Large intestine (tissue), 3 donors: ENCODE results near the gene SCGN. TPM values are rescaled to one million over a fixed set of nuclear protein-coding genes. Genes with fewer than 3 reads are reported as not detected.

Source experiments
- DNase-seq, 2 donors: peaks; one replicate each; pipeline versions ENCODE4 v3.0.0 to v3.0.0-alpha.2; 2013
- H3K27ac ChIP-seq: one replicate; pipeline ENCODE4 v1.5.1; 2013; ENCODE audit warnings: low read length
- H3K27me3 ChIP-seq: 2 replicates; pipeline ENCODE4 v1.6.1; 2013; ENCODE audit warnings: low read length; ENCODE audit not compliant: control insufficient read depth, insufficient read depth
- H3K36me3 ChIP-seq: 2 replicates; pipeline ENCODE4 v1.6.1; 2013; ENCODE audit warnings: low read length; ENCODE audit not compliant: control insufficient read depth, insufficient read depth
- H3K4me1 ChIP-seq: one replicate; pipeline ENCODE4 v1.6.1; 2013; ENCODE audit warnings: low read length; ENCODE audit not compliant: control insufficient read depth, insufficient read depth
- H3K4me3 ChIP-seq: one replicate; pipeline ENCODE4 v1.5.1; 2013; ENCODE audit warnings: low read length
- H3K9me3 ChIP-seq: one replicate; pipeline ENCODE4 v1.6.1; 2013; ENCODE audit warnings: mild to moderate bottlenecking, low read depth, low read length, moderate library complexity; ENCODE audit not compliant: control insufficient read depth
- WGBS: methylation state at CpG from one replicate; pipeline ENCODE4 v1.1.5; 2013; ENCODE audit warnings: low lambda C conversion rate; ENCODE audit not compliant: insufficient coverage; 5-methylcytosine and 5-hydroxymethylcytosine counted together
- polyA plus RNA-seq: library from polyadenylated mRNA; unstranded; fragments of 120-200 nt; gene quantifications from one replicate; pipeline ENCODE4 v1.2.1, GENCODE V29; 2013

The SCGN gene
- polyA plus RNA-seq, 1 donor, result 36.9 TPM

- Histone ChIP-seq H3K4me3 (no peak overlapping the region), H3K27ac (no peak overlapping the region), H3K4me1 (peaks cover 8% of the 10 kb centered on the region), H3K27me3 (peaks cover 19% of the 10 kb centered on the region), H3K36me3 (no peaks in the 10 kb centered on the region), H3K9me3 (no peaks in the 10 kb centered on the region)
- WGBS, result no CpG with 5 or more reads among the region's 1 CpG
- DNase-seq, result no peak
Observed at GRCh38 chr6:25655723-25656122, 3.7 kb downstream of the SCGN start.

- H3K4me1 ChIP-seq, result peaks cover 9% of the 10 kb centered on the region
- WGBS, result 67% methylated on average over 1 of the region's 4 CpGs
- no peaks in the 10 kb centered on the region for H3K36me3 ChIP-seq
- peaks cover 1% of the 10 kb centered on the region for H3K27me3 ChIP-seq
- H3K4me3 ChIP-seq, result no peak overlapping the region
- H3K9me3 ChIP-seq, result no peaks in the 10 kb centered on the region
- DNase-seq, result no peak
- H3K27ac ChIP-seq, result no peak overlapping the region
Observed at GRCh38 chr6:25659633-25660368, 7.8 kb downstream of the SCGN start.

- Histone ChIP-seq H3K4me3 (no peak overlapping the region), H3K36me3 (no peaks in the 10 kb centered on the region), H3K9me3 (no peaks in the 10 kb centered on the region), H3K27ac (no peak overlapping the region), H3K27me3 (no peaks in the 10 kb centered on the region), H3K4me1 (peaks cover 9% of the 10 kb centered on the region)
- DNase-seq, result peak in 1 of 2 donors; percentile 23
Observed at GRCh38 chr6:25660512-25660911, 8.5 kb downstream of the SCGN start.

GRCh38 chr6:25661129-25661779 lies 9.2 kb downstream of the SCGN start:
- Histone ChIP-seq H3K27me3 (no peaks in the 10 kb centered on the region), H3K36me3 (no peaks in the 10 kb centered on the region), H3K9me3 (no peaks in the 10 kb centered on the region), H3K4me1 (peaks cover 9% of the 10 kb centered on the region), H3K4me3 (no peak overlapping the region), H3K27ac (no peak overlapping the region)
- peak in 1 of 2 donors; percentile 19 for DNase-seq
- WGBS, result 40% methylated on average over 1 of the region's 5 CpGs

GRCh38 chr6:25665455-25665854 lies 13.4 kb downstream of the SCGN start:
- Histone ChIP-seq H3K27me3 (no peaks in the 10 kb centered on the region), H3K27ac (no peak overlapping the region), H3K4me1 (peaks cover 4% of the 10 kb centered on the region), H3K9me3 (no peaks in the 10 kb centered on the region), H3K36me3 (no peaks in the 10 kb centered on the region), H3K4me3 (no peak overlapping the region)
- DNase-seq, result no peak
- WGBS, result 100% methylated on average over 1 of the region's 4 CpGs

GRCh38 chr6:25669413-25669812 lies 17.4 kb downstream of the SCGN start:
- DNase-seq, result no peak
- no CpG with 5 or more reads among the region's 5 CpGs for WGBS
- no peaks in the 10 kb centered on the region for H3K4me1 ChIP-seq
- H3K36me3 ChIP-seq, result no peaks in the 10 kb centered on the region
- H3K27me3 ChIP-seq, result no peaks in the 10 kb centered on the region
- H3K27ac ChIP-seq, result peak overlapping the region; percentile 18
- H3K9me3 ChIP-seq, result no peaks in the 10 kb centered on the region
- H3K4me3 ChIP-seq, result no peak overlapping the region

- no peaks in the 10 kb centered on the region for H3K36me3 ChIP-seq
- no peaks in the 10 kb centered on the region for H3K9me3 ChIP-seq
- H3K27ac ChIP-seq, result no peak overlapping the region
- H3K4me3 ChIP-seq, result no peak overlapping the region
- peak; percentile 16 to 29 for DNase-seq
- no peaks in the 10 kb centered on the region for H3K27me3 ChIP-seq
- no peaks in the 10 kb centered on the region for H3K4me1 ChIP-seq
- WGBS, result 50% methylated on average over 1 of the region's 1 CpG
Observed at GRCh38 chr6:25670208-25670607, 18.2 kb downstream of the SCGN start.

- Histone ChIP-seq H3K27me3 (no peaks in the 10 kb centered on the region), H3K4me3 (no peak overlapping the region), H3K27ac (no peak overlapping the region), H3K4me1 (no peaks in the 10 kb centered on the region), H3K9me3 (no peaks in the 10 kb centered on the region), H3K36me3 (no peaks in the 10 kb centered on the region)
- 65% methylated on average over 3 of the region's 7 CpGs for WGBS
- DNase-seq, result peak in 1 of 2 donors; percentile 7
Observed at GRCh38 chr6:25670793-25671513, 18.9 kb downstream of the SCGN start.

GRCh38 chr6:25671652-25672051 lies 19.6 kb downstream of the SCGN start:
- H3K4me1 ChIP-seq, result no peaks in the 10 kb centered on the region
- no peak overlapping the region for H3K27ac ChIP-seq

GRCh38 chr6:25675167-25675566 lies 23.2 kb downstream of the SCGN start:
- H3K4me1 ChIP-seq, result no peaks in the 10 kb centered on the region
- no peaks in the 10 kb centered on the region for H3K9me3 ChIP-seq
- H3K36me3 ChIP-seq, result no peaks in the 10 kb centered on the region
- no peaks in the 10 kb centered on the region for H3K27me3 ChIP-seq
- no peak overlapping the region for H3K27ac ChIP-seq
- H3K4me3 ChIP-seq, result no peak overlapping the region
- 0% methylated on average over 1 of the region's 5 CpGs for WGBS
- DNase-seq, result no peak

More at GRCh38 chr6:25671652-25672051, 19.6 kb downstream of the SCGN start:
- Histone ChIP-seq H3K36me3 (no peaks in the 10 kb centered on the region), H3K9me3 (no peaks in the 10 kb centered on the region), H3K27me3 (no peaks in the 10 kb centered on the region), H3K4me3 (no peak overlapping the region)
- no CpG with 5 or more reads among the region's 1 CpG for WGBS
- DNase-seq, result no peak
